IPS DF 4.7 (cell line): Measurements from ENCODE around the gene FBRSL1.

ENCODE experiments used
- DNase-seq: peaks from one replicate; pipeline ENCODE4 v3.0.0-alpha.2; 2013; ENCODE audit warnings: low spot score; ENCODE audit errors: extremely low read depth

The FBRSL1 gene

DNA sequence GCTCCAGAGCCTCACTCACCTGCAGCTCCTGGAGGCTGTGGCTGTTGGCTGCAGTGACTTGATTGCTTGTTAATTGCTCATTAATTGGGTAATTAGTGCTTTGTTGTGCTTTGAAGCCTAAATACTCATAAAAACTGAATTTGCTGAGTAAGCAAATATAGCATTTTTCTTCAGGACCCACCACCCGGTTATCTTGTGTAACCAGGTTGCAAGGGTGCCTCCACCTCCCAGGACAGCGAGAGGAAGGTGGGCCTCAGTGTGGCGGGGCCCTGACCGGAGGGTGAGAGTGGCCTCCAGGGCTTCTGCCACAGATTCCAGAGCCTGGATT lies 48.7 kb downstream of the FBRSL1 start:
- no peak for DNase-seq

DNA sequence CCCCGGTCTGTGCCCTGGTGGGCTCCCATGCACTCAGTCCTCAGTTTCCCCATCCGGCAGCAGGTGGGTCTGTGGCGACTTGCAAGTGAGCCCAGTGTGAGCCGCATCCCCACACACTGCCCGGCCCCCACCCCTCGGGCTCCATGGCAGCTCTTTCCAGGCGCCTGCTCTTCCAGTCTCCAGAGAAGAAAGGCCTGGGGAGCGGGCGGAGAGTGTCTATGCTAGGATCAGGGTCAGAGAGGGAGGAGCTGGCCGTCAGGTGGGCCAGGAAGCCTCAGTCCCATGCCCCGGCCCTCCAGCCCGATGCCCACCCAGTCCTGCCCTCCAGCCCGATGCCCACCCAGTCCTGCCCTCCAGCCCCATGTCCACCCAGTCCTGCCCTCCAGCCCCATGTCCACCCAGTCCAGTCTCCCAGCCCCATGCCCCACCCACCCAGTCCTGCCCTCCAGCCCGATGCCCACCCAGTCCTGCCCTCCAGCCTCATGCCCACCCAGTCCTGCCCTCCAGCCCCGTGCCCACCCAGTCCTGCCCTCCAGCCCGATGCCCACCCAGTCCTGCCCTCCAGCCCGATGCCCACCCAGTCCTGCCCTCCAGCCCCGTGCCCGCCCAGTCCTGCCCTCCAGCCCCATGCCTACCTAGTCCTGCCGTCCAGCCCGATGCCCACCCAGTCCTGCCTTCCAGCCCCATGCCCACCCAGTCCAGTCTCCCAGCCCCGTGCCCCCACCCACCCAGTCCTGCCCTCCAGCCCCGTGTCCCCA lies 49.2 kb downstream of the FBRSL1 start:
- no peak for DNase-seq

DNA sequence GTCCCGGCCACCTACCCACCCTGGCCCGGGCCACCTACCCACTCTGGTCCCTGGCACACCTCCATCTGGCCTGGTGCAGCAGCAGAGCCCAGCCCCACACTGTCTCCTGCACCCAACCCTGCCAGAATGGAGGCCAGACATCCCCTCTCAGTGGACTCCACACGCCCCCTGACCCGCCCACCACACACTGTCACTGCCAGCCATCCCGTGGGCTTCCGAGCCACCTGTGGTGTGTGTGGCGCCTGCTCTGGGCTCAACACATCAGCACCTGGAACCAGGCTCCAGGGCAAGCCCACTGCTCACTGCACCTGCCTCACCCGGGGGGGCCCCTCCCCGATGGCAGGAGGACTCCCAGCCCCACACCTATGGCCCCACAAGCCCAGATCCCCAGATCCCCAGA lies 50.5 kb downstream of the FBRSL1 start:
- DNase-seq = no peak

DNA sequence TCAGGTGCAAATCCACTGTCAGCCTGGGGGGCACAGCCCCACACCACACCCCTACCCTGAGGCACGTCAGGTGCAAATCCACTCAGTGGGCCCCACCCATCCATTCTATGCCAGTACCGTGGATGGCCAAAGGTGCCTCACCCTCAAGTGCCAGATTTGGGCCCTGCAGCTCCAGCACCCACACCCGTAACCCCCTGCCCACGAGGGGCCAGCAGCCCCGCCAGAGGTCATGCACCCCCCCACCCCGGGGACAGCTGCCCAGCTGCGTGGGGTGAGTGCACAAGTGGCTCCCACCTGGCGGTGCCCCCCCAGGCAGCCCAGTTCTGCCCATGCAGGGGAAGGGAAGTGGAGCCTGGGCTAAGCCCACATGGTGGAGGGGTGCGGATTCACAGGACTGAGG lies 51.2 kb downstream of the FBRSL1 start:
- no peak for DNase-seq

DNA sequence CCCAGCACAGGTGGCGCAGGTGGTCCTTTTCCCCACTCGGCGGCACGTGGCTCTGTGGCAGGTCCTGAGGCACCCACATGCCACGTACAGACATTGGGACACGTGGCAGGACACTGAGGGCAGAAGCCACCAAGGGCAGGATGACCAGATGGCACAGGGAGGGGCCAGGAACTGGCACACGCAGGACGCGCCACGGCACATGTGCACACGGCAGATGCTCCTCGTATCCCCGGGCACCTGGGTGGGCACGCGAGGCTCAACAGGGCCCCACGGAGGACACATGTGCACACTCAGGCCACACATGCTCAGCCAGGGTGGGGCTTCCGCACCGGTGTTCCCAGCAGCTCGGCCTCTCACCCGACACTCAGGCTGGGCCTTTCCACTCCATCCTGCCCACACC lies 52.0 kb downstream of the FBRSL1 start:
- DNase-seq = no peak

DNA sequence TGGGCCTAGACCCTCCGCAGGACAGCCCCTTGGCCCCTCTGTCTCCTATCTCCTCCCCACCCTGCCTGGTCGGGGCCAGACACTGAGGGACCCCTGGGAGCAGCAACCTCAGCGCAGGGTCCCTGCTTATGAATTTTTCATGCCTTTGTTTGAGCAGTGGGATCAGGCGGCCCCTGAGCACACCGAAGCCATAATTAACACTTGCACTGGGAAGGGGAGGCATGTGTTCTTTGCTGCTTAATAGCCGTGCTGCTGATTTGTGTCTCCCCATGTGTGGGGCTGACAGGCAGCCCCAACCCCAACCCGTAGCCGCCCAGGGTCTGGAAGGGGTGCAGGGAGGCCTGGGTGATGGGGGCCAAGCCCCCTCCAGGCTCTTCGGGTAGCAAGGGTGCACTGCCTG lies 52.7 kb downstream of the FBRSL1 start:
- no peak for DNase-seq

DNA sequence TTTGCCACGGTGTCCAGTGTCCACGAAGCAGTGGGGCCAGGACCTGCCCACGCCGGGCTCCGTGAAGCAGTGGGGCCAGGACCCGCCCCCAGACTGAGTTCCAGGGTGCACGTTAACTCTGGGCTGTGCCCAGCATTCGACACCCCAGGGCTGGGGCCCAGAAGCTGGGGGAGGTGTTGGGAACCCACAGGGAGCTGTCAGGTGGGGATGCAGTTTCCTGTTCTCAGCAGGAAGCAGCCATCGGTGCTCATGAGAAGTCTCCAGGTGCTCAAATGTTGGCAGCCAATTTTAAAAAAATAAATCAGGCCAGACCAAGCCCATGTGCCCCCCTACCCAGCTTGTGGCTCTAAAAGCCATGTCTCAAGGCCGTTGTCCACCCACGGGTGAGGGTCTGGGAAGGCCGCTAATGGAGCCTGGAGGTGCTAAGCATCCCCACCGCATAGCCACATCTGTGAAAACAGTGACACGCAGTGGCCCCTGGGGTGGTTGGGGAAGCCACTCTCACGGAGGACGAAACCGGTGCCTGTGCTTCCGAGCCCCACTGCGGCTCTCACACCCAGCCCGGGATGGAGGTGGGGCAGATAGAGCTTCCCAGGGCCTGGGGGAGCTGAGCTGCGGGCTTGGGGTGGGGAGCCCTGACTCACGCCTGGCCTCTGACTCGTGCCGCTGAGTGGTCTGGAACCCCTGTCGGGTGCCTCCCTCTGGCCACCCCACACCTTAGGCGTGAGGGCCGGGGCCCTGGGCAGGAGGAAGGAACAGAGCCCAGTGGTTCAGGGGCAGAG lies 53.5 kb downstream of the FBRSL1 start:
- no peak for DNase-seq

DNA sequence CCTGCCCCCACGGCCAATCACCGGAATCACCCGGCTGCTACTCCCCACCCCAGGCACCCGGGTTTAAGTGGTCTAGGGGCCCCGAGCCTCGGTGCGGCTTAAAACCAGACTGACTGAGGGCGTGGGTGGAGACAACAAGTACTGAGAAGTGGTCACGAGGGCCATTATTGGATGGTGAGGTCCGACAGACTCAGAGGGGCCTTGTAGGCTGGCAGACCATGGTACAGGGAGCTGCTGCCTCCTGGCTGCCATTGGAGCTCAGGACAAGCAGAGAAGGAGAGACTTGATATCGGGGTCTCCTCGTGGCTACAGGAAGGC lies 54.1 kb downstream of the FBRSL1 start:
- no peak for DNase-seq

DNA sequence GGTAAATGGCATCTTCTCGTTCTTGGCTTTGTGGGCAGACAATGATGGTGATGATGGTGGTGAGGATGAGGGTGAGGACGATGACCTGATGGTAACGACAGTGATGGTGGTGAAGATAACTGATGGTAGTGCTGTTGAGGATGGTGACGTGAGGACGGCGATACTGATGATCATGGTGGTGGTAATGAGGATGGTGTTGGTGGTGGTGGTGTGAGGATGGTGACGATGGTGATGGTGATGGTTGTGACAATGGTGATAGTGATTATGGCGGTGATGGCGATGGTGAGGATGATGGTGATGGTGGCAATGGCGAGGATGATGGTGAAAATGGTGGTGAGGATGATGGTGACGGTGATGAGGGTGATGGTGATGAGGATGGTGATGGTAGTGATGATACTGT lies 54.5 kb downstream of the FBRSL1 start:
- DNase-seq = no peak

DNA sequence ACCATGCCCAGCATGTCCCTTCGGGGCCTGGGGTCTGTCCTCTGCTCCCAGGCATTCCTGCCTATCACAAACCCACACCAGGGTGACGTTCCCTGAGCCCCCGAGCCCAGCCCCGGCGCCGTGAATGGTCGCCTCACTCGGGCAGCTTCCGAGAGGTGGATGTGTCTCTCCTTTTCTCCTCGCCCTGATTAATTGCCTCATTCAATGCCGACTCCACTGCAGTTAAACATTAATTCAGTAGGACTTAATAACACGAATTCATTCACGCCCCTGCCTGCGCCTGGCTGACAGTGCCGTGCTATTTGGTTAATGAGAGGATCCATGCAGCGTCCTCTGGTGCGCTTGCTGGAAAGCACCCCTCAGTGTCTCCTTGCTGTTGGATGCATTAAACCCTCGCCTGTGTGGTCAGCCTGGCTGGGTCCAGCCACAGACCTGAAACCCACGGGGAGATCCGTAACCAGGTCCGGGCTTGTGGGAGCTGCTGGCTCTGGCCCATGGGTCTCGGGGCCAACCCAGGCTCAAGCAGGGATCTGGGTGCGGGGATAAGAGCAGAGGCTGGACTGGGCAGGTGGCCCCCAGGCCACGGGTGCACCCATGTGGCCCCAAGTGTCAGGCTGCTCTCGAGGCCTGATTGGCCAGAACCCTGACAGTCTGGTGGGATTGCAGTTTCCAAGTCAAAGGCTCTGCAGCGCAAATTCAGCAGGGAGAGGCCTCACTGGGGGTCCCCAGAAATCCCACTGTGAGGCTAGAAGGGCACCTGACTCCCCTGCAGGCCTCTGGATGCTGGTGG lies 55.4 kb downstream of the FBRSL1 start:
- DNase-seq = no peak

DNA sequence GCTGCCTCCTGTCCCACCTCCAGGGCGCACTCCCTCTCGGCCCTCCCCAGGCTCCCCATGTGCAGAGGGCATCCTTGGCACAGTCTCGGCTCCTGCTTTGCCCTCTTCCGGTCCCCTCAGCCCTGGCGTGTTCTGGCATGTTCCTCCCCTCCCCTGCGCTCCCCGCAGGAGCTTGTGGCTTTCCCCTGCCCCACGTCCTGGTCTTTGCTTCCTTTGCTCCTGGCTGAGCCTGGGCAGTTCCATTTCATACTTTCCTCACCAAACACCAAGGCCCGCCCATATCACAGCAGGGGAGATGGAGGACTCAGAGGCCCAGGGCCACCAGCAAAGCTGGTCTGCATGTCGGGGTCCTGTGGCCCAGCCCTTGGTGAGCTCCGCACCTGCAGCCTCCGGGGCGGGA lies 56.0 kb downstream of the FBRSL1 start:
- no peak for DNase-seq

DNA sequence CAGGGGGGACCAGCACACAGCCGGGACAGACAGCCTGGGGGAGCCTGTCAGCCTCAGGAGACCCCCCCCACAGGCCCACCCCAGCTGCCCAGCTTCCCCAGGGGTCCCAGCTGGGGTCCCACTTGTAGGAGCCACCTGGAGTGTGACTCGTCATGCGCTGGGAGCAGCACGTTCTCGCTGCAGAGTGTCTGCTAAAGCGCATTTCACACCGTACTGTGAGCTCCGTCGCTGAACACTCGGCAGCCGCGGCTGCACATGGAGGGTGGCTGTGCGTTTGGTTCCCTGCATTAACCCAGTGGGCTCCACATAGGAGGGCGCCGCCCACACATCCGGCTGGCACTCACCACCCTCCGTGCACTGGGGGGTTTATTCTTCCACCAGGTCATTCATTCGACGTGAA lies 56.7 kb downstream of the FBRSL1 start:
- DNase-seq = no peak

DNA sequence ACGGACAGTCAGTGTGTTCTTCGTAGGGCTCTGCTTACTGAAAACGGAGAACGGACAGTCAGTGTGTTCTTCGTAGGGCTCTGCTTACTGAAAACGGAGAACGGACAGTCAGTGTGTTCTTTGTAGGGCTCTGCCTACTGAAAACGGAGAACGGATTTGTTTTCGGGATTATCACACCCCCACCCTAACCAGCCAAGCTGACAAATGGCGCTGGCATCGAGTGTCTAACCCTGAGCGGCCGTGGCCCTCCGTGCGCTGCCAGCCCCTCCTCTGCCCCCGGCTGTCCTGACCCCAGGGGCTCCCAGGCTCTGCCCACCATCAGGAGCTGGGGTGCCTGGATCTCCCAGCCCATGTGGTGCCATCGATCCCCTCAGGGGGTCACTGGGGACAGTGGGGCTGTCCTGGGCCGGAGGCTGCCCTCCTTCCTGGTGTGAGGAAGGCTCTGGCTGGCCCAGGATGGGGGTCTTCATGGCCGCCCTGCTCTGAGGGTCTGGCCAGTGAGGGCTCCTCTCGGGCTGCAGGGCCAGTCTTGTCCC lies 57.3 kb downstream of the FBRSL1 start:
- no peak for DNase-seq

DNA sequence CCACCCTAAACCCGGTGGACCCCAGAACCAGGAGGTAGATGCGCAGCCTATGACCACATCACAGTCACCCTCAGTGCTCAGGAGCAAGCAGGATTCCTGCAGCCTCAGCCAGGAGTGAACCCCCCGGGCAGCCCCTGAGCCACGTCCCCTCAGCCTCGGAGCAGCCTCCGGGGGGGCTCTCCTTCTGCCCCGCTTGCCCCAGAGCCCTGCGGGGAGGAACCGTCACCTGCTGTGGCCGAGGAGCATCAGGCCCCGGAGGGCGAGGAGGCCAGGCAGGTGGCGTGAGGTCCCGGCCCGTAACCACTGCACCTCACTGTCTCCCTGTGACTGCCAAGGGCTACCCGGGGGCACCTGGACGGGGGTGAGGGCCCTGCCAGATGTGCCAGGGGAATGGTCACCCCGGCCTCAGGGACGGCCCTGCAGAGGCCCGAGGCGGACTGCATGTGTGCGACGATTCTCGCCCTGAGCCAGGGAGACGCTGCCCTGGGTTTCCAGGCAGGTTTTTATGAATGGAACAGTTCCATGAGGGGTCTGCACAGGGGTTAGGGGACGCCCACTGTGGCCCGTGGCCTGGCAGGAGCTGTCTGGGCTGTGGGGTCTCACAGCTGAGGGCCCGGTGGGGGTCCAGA lies 58.6 kb downstream of the FBRSL1 start:
- no peak for DNase-seq

DNA sequence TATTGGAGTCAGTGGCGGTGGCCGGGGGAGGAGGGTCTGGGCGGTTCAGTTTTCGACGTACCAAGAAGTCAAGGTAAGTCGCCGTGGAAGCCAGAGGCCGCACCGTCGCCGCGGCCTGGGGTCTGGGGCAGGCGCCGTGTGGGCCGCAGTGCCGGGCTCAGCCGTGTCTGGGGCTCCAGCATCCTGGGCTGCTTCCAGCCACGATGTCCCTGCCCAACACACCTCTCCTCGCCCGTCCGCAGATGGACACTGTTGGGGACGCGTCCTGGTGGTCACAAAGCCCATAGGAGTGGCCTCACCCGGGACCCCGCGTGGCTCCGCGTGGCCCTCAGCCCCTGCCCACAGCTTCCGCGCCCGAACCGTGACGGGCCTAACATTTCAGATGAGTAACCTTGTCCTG lies 59.1 kb downstream of the FBRSL1 start:
- no peak for DNase-seq

DNA sequence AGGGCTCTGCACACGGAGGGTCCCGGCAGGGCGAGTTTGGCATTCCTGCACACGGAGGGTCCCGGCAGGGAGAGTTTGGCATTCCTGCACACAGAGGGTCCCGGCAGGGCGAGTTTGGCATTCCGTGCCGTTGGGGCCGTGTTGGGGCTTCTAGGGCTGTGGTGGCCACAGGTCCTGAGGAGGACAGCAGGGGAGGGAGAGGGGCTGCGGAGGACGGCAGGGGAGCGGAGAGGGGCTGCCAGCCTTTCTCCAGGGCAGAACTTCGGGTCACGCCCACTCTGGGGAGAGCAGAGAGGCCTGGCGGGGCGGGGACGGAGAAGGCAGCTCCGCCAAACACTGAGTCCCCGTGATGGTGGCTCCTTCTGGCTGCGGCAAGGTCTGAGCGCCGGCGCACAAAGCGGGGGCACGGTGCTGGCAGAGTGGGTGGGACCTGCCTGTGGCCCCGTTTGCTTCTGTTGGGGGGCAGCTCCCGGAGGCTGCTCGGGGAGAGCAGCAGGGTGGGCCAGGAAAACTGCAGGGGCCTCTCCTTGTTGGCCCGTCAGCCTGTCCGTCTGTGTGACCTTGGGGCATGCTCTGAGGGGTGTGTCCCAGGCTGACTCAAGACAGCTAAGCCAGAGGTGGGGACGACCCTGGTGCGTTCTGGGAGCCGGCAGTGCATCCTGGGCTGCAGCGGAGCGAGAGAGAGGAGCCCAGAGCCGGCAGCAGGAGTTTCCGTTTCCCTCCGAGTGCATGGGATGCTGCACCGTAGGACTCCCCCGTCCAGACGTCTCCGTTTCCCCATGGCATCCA lies 60.3 kb downstream of the FBRSL1 start:
- DNase-seq = no peak

DNA sequence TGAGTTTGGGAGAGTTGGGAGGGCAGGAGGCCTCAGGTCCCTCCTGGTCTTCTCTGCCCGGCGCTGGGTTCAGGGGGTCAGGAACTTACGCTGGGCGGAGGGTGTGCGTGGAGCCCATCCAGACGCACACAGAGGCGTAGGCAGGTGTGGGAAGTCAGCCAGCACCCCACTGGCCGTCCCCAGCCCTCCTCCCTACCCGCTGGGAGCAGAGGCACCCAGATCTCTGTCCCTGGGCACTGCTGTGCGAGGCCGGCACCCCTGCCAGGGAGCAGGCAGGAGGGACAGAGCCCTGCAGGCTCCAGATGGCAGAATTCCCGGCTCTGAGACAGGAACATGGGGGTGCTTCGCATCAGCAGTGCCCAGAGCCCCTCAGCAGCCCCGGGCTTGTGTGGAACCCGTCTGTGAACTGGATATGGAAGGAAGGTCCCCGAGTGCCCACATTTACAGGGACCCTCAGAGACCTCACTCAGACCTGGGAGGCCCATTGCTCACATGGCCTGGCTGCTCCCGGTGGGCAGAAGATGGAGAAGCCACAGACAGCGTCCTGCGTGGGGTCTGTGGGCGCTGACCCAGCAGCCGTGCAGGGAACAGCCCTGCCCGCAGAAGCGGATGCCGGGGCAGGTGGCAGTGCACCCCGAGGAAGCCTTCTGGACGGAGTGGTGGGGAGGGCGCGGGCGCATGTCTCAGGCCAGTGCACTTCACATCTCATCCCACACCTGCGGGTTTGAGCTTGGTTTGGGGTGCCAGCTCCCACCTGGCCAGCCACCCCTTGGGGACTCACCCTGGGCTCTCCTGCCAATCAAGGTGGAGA lies 61.1 kb downstream of the FBRSL1 start:
- DNase-seq = no peak

DNA sequence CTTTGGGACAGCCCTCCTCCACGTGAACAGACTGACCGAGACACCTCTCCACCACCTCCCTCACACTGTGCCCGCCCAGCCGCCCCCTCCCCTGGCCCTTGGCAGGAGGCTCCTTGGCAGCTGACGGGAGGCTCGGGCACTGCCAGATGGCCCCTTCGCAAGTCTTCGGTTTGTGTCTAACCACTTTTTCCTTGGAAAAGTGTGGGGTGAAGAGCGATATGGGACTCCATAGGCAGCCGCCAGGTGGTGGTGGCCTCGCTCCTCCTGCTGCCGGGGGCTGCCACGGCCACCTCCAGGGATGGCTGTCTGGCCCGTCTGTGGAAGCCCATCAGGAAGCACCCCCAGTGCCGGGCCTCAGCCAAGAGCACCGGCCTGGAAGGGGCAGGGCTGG lies 61.7 kb downstream of the FBRSL1 start:
- DNase-seq = no peak

DNA sequence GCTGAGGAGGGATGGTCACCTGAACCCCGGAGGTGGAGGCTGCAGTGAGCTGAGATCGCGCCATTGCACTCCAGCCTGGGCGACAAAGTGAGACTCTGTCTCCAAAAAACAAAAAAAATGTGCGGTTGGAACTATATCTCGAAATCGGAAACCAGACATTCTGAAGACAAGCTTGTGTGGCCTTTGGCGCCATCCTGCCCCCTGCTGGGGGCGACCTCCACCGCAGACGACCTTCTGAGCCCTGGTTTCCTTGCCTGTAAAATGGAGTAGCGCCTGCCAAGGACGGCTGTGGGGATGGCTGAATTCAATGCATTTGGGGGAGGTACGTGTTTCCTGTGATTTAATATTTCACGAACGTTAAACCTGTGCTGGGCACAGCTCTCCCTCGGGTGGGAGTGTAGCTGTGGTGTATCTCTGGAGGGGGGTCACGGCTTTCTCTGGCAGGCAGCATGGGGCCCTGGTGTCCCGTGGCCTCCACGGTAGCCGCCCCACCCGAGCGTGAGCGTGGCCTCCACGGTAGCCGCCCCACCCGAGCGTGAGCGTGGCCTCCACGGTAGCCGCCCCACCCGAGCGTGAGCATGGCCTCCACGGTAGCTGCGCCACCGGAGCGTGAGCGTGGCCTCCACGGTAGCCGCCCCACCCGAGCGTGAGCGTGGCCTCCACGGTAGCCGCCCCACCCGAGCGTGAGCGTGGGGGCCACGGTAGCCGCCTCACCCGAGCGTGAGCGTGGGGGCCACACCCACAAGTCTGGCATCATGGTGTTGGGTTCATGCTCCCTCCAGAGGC lies 65.1 kb downstream of the FBRSL1 start:
- no peak for DNase-seq
